Left ventricle myocardium inferior (tissue), 1 donor: Measurements from ENCODE around the gene PCK1. TPM values are rescaled to one million over a fixed set of nuclear protein-coding genes. Genes with fewer than 3 reads are reported as not detected.

Source experiments
- DNase-seq: peaks from one replicate; pipeline ENCODE4 v3.0.0-alpha.2; 2020
- H3K27ac ChIP-seq: fragments of 200-600 bp; replicated peaks from 2 replicates; pipeline ENCODE4 v1.8.0; 2021
- H3K27me3 ChIP-seq: fragments of 200-600 bp; 2 replicates; pipeline ENCODE4 v1.8.0; 2021; ENCODE audit warnings: low read depth
- H3K36me3 ChIP-seq: fragments of 200-600 bp; 2 replicates; pipeline ENCODE4 v1.8.0; 2021
- H3K4me1 ChIP-seq: fragments of 200-600 bp; 2 replicates; pipeline ENCODE4 v1.8.0; 2021
- H3K4me3 ChIP-seq: fragments of 200-600 bp; 2 replicates; pipeline ENCODE4 v1.8.0; 2021; ENCODE audit warnings: mild to moderate bottlenecking, moderate library complexity
- H3K9me3 ChIP-seq: fragments of 200-600 bp; replicated peaks from 2 replicates; pipeline ENCODE4 v1.8.0; 2021
- intact Hi-C: fragments of 100-400 bp; cut with micrococcal nuclease; formaldehyde crosslinking; loops from one replicate; pipeline ENCODE4 v1.11.0; 2022
- total RNA-seq: library from RNA; stranded (reverse); fragmentation: NEBNext Ultra II Directional; extraction: Animal tissue kit (Norgen Biotek cat#: 25700); gene quantifications from one replicate; pipeline ENCODE4 v1.2.1, GENCODE V29; 2021
- TF ChIP-seq, protein P1 (sequence below): fragments of 200-600 bp; IDR thresholded peaks from 2 replicates; pipeline ENCODE4 v1.8.0; 2021; ENCODE audit warnings: antibody characterized with exemption, mild to moderate bottlenecking, borderline replicate concordance
- donor health status: DM: no; HTN: yes; CAD: no; lungs with severe emphysema.

PCK1 gene
- total RNA-seq, 1 donor from 2014 or later = 0.25 TPM

GRCh38 chr20:57595041-57596030 is 34.4 kb downstream of the PCK1 start:
- intact Hi-C loops = loop anchor here (2.0 to 5.0 kb wide), 2 partner anchors 81 to 617 kb away; no protein-coding TSS in a partner anchor
- DNase-seq = no peak
- TF ChIP-seq, protein P1, sequence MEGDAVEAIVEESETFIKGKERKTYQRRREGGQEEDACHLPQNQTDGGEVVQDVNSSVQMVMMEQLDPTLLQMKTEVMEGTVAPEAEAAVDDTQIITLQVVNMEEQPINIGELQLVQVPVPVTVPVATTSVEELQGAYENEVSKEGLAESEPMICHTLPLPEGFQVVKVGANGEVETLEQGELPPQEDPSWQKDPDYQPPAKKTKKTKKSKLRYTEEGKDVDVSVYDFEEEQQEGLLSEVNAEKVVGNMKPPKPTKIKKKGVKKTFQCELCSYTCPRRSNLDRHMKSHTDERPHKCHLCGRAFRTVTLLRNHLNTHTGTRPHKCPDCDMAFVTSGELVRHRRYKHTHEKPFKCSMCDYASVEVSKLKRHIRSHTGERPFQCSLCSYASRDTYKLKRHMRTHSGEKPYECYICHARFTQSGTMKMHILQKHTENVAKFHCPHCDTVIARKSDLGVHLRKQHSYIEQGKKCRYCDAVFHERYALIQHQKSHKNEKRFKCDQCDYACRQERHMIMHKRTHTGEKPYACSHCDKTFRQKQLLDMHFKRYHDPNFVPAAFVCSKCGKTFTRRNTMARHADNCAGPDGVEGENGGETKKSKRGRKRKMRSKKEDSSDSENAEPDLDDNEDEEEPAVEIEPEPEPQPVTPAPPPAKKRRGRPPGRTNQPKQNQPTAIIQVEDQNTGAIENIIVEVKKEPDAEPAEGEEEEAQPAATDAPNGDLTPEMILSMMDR = no peak
- Histone ChIP-seq H3K27ac (no peak overlapping the region), H3K4me3 (no peak overlapping the region), H3K9me3 (no peaks in the 10 kb centered on the region), H3K27me3 (peaks cover 17% of the 10 kb centered on the region), H3K4me1 (peaks cover 8% of the 10 kb centered on the region), H3K36me3 (no peaks in the 10 kb centered on the region)

DNA sequence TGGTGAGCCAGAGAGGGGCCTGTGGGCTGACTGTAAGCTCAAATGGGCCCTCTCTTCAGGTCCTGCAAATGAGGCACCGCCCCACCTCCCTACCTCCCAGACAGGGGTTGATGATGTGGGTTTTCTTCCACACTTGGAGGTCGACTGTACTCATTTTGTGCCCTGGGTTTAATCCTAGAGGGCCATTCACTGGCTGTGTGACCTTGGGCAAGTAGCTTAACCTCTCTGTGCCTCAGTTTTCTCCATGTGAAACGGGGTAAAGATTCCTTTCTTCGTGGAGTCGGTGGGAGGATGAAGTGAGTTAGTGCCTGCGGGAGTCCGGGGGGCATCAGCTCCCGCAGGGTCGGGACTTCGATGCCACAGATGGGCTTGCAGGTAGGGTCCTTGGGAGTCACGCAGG is 35.4 kb downstream of the PCK1 start:
- Histone ChIP-seq H3K36me3 (no peaks in the 10 kb centered on the region), H3K4me3 (no peak overlapping the region), H3K27ac (no peak overlapping the region), H3K4me1 (peaks cover 8% of the 10 kb centered on the region), H3K27me3 (peaks cover 26% of the 10 kb centered on the region), H3K9me3 (no peaks in the 10 kb centered on the region)
- no peak for DNase-seq
- intact Hi-C loops = loop anchor here (5.0 kb wide), 1 partner anchor 616 kb away; no protein-coding TSS in a partner anchor
- TF ChIP-seq, protein P1 = no peak

DNA sequence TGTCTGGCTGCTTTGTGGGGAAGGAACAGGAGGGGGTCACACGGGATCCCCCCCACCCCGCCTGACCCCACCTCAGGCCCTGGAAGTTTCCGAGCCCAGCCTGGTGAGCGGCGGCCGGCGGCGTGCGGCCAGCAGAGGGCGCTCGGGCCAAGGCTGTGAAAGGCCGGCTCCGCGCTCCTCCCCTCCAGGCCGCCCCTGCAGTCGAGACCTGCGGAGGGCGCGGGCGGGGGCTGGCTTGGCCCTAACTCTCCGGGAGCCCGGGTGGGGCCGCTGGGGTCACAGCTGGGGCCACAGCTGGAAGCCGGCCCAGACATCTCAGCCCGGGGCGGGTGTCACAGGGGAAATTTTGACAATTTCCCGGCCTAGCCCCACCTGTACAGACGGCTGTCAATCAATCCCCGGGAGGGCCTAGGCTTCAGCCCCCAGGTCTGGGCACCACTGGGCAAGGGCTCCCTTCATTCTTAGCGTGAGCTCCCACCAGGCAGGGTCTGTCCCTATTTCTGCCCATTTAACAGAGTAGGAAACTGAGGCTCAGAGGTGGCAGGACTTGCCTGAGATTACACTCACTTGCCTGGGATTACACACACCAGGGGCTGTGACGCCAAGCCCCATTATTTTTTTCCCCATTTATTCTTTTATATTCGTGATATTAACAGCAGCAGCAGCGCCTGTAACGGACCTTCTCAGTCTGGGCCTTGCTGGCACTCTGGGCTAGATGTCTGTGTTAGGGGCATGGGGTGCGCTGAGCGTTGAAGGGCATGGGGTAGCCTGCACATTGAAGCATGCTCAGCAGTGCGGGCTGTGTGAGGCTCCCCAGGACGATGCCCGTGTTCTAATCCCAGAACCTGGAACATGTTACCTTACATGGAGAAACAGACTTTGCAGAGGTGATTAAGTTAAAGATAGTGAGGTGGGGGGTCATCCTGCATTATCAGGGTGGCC is 36.4 kb downstream of the PCK1 start:
- H3K27ac ChIP-seq = no peak overlapping the region
- intact Hi-C loops = loop anchor here (5.0 kb wide), 1 partner anchor 615 kb away; no protein-coding TSS in a partner anchor
- H3K4me3 ChIP-seq = no peak overlapping the region
- DNase-seq = peak; percentile 72
- peaks cover 35% of the 10 kb centered on the region for H3K27me3 ChIP-seq
- no peaks in the 10 kb centered on the region for H3K36me3 ChIP-seq
- TF ChIP-seq, protein P1 = peak; percentile 96
- H3K9me3 ChIP-seq = no peaks in the 10 kb centered on the region
- H3K4me1 ChIP-seq = peaks cover 8% of the 10 kb centered on the region

DNA sequence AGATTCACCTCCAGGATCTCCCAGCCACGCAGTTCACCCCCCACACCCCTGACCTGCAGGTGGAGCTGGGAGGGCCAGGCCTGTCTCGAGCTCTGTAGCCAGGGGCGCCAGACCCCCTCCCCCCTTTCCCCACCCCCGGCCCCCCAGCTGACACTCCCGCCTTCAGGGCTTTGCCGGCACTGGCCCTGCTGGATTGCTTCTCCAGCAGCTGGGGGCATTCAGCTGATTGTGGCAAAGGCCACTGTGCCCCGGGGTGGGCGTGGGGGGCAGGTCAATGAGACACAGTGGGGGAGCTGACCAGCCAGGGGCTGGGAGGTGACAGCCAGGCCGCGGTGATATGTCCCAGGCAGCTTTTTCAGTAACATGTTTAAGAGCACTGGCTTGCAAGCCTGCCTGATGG is 37.1 kb downstream of the PCK1 start:
- TF ChIP-seq, protein P1 = no peak
- intact Hi-C loops = loop anchor here (5.0 kb wide), 1 partner anchor 614 kb away; no protein-coding TSS in a partner anchor
- peaks cover 8% of the 10 kb centered on the region for H3K4me1 ChIP-seq
- no peaks in the 10 kb centered on the region for H3K36me3 ChIP-seq
- DNase-seq = no peak
- H3K4me3 ChIP-seq = no peak overlapping the region
- H3K9me3 ChIP-seq = no peaks in the 10 kb centered on the region
- peaks cover 38% of the 10 kb centered on the region for H3K27me3 ChIP-seq
- H3K27ac ChIP-seq = no peak overlapping the region

DNA sequence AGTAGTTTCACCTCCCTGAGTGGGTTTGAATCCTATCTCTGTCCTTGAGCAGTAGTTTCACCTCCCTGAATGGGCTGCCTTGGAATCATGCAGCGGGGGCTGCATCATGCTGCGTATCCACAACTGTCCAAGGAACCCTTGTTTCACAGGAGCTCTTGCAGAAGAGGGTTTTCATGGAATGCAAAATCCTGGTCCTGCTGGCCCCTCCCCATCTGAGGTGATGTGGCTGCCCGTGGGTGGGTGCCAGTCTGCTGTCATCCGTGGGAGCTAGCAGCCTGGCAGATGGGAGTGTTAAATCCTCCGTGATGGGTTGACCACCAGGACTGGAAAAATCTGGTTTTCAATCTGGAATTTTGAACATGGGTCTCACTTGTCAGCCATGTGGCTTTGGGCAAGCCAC is 37.6 kb downstream of the PCK1 start:
- intact Hi-C loops = loop anchor here (5.0 kb wide), 1 partner anchor 614 kb away; no protein-coding TSS in a partner anchor
- peaks cover 37% of the 10 kb centered on the region for H3K27me3 ChIP-seq
- TF ChIP-seq, protein P1 = no peak
- H3K4me1 ChIP-seq = peaks cover 8% of the 10 kb centered on the region
- no peak for DNase-seq
- no peak overlapping the region for H3K4me3 ChIP-seq
- no peak overlapping the region for H3K27ac ChIP-seq
- H3K9me3 ChIP-seq = no peaks in the 10 kb centered on the region
- H3K36me3 ChIP-seq = no peaks in the 10 kb centered on the region
